CD4-positive, alpha-beta T cell treated with Interleukin-6 at 100 ng/mL for 8 hours (primary cell): Measurements from ENCODE around the gene AP2B1.

Experiments used
- DNase-seq: peaks from one replicate; pipeline ENCODE4 v3.0.0-alpha.2; 2020; ENCODE audit warnings: mixed read lengths, low spot score

AP2B1 gene

DNA sequence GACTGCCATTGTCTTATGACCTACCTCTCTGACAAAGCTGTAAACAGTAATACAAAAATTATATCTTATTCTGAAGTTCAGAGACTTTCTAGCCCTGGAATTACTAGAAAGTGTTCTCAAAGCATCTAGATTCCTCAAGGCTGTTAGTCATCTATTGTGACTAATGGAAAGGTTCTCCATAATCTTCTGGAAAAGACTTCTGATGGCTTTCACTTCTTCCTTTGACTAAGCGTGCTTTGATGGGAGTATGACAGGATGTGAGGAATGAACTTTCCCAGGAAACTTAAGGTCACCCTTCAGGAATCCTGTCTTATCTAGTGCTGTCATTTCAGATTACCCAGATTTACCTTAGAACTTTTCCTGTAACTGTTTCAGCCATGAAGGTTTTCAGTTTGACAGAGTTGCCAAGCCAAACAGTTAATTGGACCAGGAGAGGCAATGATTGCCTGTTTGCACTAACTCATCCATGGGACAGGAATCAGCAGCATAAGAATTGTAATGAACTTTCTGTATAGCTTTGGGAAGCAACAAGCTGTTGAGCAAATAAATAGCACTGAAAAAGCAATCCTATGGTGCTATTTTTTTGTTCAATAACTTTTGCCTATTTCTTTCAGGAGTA lies 43.5 kb downstream of the AP2B1 start:
- no peak for DNase-seq

DNA sequence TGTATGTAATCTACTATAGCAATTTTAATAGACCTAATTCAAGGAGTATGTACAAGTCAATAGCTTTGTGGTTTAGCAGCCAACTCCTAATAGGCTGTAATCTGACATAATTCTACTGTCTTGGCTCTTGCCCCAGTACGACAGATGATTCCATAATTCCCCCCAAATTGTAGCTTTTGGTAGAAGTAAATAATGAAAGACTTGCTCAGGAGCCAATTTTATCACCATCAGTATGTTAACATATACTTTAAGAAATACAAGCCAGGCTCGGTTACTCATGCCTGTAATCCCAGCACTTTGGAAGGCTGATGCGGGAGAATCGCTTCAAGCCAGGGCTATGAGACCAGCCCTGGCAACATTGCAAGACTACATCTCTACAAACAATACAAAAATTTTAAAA lies 53.9 kb downstream of the AP2B1 start:
- no peak for DNase-seq

DNA sequence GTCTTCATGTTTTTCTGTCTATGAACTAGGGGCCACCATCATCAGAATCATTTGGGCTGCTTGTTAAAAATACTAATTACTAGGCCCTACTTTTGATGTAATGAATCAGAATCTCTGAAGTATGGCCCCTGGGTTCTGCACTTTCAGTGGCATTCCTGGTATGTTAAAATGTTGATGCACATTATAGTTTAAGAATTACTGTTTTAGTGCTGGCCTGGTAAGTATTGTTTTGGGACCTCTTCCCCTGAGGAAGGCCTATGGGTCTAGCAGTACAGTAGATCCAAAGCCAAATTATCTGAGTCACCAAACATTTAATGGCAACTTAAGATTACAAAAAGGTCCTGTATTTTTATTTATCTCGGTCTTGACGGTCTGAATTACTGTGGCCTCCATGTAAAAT lies 58.8 kb downstream of the AP2B1 start:
- no peak for DNase-seq

DNA sequence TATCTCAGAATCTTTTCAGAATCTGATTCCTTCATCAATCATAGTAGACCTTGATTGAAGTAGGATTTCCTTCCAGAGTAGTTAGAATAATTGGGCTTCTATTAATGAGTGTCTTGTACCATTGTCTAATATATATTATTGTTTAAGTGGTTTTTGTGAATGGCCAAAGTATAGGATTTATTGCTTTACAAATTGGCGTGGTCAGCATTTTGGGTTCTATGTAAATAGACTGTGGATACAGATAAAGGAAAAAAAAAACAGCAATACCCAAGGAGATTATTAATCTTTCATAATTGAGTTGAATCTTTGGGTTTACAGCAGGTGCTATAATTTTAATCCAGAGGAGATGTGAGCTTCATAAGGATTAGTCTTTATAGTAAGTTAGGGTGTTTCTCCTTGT lies 64.3 kb downstream of the AP2B1 start:
- DNase-seq: no peak

DNA sequence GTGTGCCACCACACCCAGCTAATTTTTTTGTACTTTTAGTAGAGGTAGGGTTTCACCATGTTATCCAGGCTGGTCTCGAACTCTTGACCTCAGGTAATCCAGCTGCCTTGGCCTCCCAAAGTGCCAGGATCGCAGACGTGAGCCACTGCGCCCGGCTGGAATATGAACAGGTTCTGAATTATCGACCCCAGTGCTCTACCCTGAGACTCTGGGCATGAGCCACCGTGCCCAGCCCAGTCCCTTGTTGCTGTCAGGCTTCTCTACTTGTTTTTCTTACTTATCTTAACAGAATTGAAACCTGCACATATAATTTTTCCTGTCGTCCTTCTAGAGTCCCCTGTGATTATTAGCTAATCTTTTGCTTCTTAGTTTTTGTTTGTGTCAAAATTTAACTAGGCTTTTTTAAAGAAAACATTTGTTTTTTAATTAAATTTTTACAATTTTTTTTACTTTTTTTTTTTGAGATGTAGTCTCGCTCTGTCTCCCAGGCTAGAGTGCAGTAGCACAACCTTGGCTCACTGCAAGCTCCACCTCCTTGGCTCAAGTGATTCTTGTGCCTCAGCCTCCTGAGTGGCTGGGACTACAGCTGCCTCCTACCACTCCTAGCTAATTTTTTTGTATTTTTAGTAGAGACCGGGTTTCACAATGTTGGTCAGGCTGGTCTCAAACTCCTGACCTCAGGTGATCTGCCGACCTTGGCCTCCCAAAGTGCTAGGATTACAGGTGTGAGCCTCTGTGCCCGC lies 66.7 kb downstream of the AP2B1 start:
- DNase-seq: no peak

DNA sequence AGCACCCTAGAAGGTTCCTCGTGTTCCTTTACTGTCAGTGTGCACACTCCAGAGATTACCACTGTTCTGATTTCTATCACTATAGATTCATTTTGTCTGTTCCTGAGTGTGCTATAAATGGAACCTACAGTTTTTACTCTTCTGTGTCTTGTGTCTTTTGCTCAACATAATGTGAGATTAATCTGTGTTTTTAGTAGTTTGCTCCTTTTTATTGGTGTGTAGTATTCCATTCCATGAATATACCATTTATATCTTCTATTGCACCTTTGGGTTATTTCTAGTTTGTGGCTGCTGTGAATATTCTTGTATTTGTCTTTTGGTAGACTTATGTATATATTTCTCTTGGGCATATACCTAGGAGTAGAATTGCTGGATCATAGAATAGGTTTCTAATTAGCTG lies 68.2 kb downstream of the AP2B1 start:
- no peak for DNase-seq

DNA sequence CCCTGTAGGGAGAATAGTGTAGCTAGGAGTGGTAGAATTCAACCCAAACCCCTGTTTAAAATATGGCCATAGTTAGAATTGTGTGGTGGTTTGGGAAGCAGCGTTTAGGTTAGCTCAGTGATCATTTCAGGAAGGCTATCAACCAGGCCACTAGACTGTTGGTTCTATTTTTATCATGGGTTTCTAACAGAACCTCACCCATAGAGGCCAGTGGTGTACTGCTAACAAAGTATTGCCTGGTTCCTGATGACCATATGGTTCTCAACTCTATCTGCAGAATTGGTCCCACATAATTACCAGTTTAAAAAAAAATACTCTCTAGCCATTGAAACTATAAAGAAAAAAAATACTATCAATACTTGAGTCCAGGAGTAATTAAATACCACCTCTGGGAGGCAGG lies 73.8 kb downstream of the AP2B1 start:
- no peak for DNase-seq

DNA sequence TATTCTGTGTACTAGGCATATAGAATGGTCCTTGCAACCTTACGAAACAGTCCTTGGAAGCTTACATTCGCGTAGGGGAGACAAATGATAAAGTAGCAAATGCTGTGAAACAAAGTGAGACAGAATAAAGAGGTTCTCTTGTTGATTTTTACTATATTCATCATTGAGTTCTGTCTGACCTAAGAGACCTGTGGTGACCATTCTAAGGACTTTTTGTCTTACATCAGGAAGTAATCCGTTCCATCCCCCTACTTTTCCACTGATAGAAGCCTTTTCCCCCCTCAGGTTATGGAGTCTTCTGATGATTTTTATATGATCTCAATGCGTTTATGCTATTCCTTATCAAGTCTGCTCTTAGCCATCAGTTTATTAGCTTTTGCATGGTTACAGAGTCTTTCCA lies 77.6 kb downstream of the AP2B1 start:
- no peak for DNase-seq

DNA sequence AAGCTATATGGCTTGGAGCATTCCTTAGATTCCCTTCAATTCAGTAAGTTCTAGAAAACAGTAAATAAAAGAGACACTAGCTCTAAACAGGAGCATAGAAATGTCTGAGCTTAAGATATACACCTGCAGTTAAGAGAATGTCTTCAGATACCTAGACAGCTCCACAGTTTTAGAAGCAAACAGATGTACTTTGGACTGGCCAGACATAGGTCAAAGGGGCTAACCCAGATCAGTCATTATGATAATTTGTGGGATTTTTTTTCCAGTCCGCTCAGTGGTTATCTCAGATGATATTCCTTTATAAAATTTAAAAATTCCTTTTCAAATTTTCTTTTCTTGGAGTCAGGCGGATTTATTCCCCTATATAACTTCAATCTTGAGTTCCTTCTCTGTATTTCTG lies 78.5 kb downstream of the AP2B1 start:
- no peak for DNase-seq

DNA sequence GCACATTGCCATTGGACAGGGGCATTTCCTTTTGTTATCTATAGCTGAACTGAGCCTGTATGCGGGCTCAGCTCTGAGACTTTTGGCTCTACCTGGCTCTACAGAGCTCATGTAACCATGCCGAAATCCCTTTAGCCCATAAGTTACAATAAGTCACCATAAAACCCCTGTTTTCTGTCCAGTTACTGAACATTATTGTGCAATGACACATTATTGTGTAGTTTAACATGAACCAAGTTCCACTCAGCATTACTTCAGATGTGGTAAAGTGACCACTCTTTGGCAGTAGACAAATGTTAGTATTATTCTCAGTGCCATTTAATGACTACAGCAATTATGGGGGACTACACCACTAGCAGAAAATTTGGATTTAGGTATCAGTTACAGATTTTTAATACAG lies 78.9 kb downstream of the AP2B1 start:
- DNase-seq: no peak

DNA sequence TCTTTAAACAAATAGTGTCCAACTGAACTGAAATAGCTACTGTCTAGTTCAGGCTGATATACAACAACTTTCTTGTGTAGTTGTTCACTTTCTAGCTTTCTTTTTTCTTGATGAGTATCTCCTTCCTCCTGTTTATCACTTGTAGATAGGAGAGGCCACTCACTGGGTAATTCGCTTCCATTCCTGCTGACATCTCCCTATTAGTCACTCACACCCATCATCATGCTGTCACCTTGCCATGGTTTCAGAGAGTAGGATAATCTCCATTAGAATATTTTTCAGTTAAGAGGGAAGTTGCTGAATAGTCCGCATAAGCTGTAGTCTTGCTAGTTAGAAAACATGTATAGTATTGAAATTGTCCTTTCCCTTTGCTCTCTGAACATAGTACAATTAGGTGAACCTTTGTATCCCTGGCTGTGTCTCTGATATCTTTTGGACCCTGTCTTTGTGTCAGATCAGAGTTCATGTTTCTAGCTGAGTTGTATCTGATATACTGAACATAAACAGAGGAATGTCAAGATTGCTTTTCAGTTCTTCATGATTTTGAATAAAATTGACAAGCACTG lies 79.9 kb downstream of the AP2B1 start:
- no peak for DNase-seq

DNA sequence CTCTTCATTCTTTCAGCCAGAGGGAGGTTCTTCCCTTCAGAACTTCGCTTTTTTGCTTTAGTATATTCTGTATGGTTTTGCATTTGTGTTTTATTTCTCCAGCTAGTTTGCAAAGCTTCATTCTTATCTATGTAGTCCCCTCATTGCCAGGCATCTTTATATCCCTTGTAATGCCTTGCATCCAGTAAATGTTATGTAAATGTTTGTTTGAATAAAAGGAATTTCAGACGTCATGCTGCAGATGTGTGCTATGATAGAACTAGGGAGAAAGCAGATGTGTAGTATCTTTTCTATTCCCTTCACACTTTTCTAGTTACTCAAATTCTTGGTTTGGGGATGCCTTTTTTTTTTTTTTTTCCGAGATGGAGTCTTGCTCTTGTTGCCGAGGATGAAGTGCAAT lies 81.7 kb downstream of the AP2B1 start:
- DNase-seq: no peak

DNA sequence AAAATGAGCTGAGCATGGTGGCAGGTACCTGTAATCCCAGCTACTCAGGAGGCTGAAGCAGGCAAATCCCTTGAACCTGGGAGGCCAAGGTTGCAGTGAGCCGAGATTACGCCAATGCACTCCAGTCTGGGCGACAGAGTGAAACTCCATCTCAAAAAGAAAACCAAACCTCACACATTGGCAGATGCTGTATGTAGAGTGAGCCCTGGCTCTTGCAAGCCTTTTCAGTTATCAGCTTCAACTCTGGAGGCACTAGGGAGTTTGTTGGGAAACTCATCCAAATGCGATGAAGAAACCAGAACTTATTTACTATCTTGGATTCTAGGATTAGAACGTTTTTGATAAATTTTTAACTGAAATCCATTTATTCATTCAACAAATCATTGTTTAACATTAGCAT lies 87.4 kb downstream of the AP2B1 start:
- no peak for DNase-seq

DNA sequence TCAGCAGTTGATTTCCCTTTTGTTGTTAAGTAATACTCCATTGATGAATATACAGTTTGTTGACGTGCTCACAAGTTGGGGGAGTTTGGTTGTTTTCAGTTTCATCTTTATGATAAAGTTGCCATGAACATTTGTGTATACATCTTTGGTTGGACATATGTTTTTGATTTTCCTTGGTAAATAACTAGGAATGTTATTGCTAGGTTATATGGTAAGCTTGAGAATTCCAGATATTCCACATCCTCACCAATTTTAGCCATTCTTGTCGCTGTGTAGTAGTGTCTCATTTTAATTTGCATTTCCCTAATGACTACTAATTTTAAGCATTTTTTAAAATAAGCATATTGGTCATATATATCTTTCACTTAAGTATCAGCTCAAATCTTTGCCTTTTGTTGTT lies 89.3 kb downstream of the AP2B1 start:
- no peak for DNase-seq

DNA sequence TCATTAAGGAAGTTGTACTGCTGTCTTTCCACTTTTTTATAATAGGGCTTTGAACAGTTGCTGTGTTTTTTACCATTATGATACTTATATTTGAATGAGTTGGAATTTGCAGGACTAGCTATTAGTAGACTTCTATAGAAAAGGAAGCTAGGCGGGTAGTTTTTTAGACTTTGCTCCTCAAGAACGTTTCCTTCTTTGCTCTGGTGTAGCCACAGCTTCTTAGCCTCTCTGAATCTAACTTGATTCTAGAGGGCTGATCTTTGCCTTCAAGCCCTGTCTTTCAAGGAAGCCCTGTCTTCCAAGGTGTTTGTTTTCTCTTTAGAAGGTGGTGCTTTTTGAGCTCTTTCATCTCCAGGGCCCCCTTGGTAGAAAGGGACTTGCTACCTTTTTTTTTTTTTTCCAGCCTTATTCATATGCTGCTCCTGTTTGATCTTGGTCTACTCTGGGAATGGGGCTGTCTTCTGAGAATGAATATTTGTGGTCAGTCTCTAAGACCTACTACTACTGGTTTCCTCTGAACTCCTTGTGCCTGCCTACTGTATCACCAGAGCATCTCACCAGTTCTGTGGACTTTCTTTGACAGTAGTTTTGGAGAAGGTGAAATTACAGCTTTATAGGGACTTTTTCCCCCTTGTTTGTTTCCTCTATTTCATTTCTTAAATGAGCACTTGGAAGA lies 92.0 kb downstream of the AP2B1 start:
- no peak for DNase-seq

DNA sequence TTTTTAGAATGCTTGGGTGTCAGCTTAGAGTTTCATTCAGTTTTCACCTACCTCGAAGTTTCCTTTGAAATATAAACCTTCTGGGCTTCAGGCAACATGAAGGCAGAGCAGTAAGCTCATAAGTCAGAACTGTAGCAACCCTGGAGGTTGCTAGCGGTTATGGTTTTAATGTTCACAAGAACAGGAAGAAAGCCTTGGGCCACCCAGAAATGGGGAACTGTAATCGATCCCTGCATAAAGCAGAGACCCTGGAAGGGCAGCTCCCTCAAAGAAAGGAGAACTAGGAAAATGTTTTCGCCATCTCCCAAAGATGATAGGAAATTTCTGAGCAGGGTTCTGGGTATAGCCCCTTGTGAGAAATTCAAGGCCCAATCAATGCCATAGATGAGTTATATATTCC lies 96.5 kb downstream of the AP2B1 start:
- no peak for DNase-seq

DNA sequence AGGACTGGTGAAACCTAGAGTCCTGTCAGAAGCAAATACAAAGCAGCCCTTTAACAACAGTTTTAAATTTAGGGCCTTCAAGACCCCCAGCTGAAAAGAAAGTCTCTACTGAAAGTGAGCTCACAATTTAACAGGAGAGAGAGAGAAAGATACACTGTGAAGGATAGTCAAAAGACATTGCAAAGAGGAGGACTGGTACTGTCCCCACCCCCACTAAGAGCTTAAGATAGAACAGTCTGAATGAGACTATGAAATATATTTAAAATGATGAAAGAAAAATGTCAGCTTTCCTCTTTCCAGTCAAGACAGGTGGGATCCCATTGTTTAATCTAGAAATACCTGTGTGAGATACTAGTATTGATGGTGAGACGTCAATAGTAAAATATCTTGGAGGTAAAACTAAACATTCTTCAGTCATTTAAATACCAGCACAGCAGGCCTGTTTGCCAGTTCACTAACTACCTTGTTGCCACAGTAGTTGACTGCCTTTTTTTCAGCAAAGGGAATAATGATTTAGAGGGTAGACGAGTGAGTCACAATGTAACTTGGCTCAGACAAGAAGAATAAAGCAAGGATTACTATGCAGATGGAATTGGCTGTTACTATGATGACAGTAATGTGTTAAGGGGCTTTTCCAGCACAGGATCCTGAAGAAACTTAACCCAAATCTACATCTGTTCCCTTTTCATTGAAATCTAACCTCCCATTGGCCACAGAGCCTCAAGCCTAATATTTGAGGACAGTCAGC lies 97.1 kb downstream of the AP2B1 start:
- no peak for DNase-seq

DNA sequence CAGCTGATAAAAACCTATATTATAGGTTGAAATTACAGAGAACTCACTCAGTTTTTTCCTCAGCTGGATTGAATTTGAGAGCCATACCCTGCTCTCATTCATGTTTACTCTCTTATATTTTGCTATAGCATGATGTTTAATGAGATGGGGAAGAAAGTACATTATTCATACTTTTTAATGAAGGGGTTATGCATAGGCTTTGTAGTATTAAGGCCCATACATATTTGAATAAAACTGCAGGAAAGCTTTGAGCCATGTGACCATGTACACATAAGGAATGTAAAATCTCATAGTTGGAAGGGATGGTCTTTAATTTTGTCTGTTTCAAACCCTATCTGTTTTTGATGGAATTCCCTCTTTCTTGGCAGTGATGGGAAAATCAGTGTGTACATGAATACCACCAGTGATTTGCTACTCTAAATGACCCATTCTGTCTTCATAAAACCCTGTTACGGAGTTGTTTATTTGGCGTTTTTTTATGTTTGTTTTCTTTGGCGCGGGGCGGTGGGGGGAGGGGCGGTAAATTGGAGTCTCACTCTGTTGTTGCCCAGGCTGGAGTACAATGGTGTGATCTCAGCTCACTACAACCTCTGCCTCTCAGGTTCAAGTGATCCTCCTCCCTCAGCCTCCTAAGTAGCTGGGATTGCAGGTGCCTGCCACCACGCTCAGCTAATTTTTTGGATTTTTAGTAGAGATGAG lies 105.5 kb downstream of the AP2B1 start:
- no peak for DNase-seq

DNA sequence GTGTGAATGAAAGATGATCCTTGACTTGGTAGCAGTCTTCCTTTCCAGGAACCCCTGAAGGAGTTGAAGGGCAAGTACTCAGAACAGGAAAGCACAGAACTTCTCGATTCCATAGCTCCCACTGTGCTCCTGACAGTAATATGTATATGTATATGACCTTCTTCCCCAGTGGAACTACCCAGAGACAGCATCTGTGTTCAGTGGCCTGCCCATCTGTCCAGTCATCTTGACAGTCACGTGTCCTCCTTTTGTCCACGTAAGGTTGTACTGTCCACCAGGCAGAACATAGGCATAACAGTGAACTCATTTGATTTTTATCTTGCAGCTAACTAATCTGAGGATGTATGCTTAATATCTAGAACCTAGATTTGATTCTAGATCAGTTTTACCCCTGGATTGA lies 106.5 kb downstream of the AP2B1 start:
- no peak for DNase-seq

DNA sequence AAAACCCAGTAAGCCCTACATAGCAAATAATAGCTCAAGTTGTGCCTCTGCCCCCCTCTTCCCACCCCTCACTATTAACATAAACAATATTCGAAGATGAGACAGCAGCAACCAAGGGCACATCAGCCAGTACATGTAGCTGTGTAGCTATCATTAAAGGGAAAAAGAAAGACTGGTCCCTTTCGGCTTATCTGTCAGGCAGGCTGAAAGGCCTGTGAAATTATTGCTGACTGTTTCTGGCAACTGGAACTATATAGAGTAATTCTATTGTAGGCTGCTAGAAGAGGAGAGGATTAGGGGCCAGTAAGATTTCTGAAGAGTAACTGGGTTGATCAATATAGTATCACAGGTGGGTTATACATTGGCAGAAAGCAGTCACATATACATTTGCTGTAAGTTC lies 107.8 kb downstream of the AP2B1 start:
- DNase-seq: no peak

DNA sequence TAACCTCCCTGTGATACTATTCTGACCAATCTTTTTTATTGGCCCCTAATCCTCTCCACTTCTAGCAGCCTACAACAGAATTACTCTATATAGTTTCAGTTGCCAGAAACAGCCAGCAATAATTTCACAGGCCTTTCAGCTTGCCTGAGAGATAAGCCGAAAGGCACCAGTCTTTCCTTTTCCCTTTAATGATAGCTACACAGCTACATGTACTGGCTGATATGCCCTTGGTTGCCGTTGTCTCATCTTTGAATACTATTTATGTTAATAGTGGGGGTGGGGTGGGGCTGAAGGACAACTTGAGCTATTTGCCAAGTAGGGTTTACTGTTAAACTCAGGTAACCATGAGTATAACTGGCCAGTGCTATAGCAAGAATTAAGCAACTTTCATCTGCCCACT lies 108.5 kb downstream of the AP2B1 start:
- no peak for DNase-seq

DNA sequence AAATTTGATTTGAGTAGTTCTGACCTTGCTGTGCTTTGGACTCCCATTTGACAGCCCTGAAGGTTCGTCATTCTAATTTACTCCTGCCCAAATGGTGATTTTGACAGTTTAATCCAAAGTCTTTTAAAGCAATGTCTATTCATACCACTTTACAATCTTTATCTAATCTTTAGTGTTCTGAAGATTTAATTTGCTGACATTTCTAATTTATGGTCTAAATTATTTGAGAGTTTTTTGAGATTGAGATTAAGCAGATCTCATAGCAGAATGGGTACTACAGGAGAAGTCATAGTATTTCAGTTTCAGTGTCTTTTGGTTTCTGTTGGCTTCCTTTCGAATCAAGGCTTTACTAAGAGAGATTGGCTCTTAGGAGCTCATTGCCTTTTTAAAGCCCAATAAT lies 111.7 kb downstream of the AP2B1 start:
- no peak for DNase-seq
